Measurements from ENCODE around the gene RAD51. TPM values are rescaled to one million over a fixed set of nuclear protein-coding genes. Genes with fewer than 3 reads are reported as not detected.

RAD51 gene
- total RNA-seq: 1 to 10 TPM in 1 of 7 donors, under 1 TPM in 3, not detected in 3; 0.41 to 2.5 (median 0.52) TPM
- 1 to 10 TPM in 1 of 2 donors, under 1 TPM in 1; 0.85 to 1.8 TPM for polyA plus RNA-seq
- long read RNA-seq, donor 1, partial matches to known transcripts: 0 of 4 reads
- long read RNA-seq, donor 1, other reads (novel, unspliced or antisense): 1 of 4 reads
- long read RNA-seq, donor 2, transcript RAD51-201 (10 exons, 2,449 nt): major isoform, 20 of 37 reads
- long read RNA-seq, donor 2, partial matches to known transcripts: 0 of 37 reads
- long read RNA-seq, donor 2, other reads (novel, unspliced or antisense): 16 of 37 reads
- long read RNA-seq, donor 3, partial matches to known transcripts: 0 of 2 reads
- long read RNA-seq, donor 3, other reads (novel, unspliced or antisense): 0 of 2 reads

DNA sequence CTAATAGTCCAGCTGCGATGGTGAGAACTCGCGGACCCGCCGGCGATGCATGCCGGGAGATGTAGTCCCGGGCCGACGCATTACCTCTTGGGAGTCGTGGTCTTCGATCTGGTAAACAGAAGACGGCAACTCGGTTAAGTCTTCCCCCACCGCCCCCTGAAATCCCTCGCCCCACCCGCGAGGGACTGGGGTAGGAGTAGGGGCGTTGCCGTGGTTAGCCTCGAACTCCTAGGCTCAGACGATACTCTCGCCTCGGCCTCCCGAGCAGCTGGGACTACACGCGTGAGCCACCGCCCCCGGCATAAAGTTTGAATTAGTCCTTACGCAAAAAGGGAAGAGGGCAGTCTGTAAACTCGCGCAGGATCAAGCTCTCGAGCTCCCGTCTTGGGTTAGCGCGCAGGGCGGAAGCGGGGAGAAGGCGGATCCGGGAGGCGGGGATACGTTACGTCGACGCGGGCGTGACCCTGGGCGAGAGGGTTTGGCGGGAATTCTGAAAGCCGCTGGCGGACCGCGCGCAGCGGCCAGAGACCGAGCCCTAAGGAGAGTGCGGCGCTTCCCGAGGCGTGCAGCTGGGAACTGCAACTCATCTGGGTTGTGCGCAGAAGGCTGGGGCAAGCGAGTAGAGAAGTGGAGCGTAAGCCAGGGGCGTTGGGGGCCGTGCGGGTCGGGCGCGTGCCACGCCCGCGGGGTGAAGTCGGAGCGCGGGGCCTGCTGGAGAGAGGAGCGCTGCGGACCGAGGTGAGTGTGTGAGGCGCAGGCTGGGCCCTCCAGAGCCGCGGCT lies at the start of gene RAD51:
Gene RAD51 (plus strand): TSS at position 487 of the 781 bp plus-strand sequence. CDS start 3,585 bp downstream, outside the sequence.
- Histone ChIP-seq H3K27ac (peak within 1 kb of the TSS; percentile 94 to 99), H3K4me1 (ENCODE audit: insufficient read depth) (peaks cover 8% of the 10 kb centered on the region), H3K27me3 (no peaks in the 10 kb centered on the region), H3K36me3 (no peaks in the 10 kb centered on the region), H3K9me3 (no peaks in the 10 kb centered on the region), H3K4me3 (peak within 1 kb of the TSS; percentile 90)
- intact Hi-C loops (cut with DNase I): loop anchor here in 1 of 4 donors (10.0 kb wide), 1 partner anchor 200 kb away; the partner anchor contains the start of gene VPS18
- TF ChIP-seq POLR2A (IDR thresholded peaks at IDR 0.05): peak; percentile 74
- TF ChIP-seq, protein P1, sequence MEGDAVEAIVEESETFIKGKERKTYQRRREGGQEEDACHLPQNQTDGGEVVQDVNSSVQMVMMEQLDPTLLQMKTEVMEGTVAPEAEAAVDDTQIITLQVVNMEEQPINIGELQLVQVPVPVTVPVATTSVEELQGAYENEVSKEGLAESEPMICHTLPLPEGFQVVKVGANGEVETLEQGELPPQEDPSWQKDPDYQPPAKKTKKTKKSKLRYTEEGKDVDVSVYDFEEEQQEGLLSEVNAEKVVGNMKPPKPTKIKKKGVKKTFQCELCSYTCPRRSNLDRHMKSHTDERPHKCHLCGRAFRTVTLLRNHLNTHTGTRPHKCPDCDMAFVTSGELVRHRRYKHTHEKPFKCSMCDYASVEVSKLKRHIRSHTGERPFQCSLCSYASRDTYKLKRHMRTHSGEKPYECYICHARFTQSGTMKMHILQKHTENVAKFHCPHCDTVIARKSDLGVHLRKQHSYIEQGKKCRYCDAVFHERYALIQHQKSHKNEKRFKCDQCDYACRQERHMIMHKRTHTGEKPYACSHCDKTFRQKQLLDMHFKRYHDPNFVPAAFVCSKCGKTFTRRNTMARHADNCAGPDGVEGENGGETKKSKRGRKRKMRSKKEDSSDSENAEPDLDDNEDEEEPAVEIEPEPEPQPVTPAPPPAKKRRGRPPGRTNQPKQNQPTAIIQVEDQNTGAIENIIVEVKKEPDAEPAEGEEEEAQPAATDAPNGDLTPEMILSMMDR (IDR thresholded peaks at IDR 0.05): no peak
- no peak for TF ChIP-seq EP300 (IDR thresholded peaks at IDR 0.05)
- 0% methylated on average over 69 to 81 of the region's 81 CpGs for WGBS, 3 donors
- DNase-seq: peak; percentile 91 to 95 (median 92)

DNA sequence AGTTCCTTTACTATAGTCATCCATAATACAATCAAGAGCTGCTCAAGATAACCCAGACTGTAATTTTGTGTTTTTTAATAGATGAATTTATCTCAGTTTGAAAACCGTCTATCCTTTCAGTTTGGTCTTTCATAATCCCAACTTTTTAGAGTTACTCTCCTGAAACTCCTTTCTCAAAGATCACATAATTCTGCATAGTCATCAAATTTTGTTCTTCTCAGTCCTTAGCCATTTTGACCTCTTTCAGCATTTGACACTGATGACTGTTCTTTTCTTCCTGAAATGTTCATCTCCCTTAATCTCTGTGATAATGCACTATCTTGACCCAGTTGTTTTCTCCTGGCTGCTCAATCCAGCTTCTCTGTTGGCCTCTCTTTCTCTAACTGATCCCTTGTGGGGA lies 47.5 kb upstream of the RAD51 start:
- intact Hi-C loops (cut with DNase I): no loop called here
- Histone ChIP-seq H3K27ac (no peak overlapping the region), H3K4me3 (no peak overlapping the region), H3K27me3 (no peaks in the 10 kb centered on the region), H3K9me3 (no peaks in the 10 kb centered on the region), H3K36me3 (no peaks in the 10 kb centered on the region), H3K4me1 (ENCODE audit: insufficient read depth) (no peaks in the 10 kb centered on the region)
- 92 to 96% (median 93%) methylated on average over 1 of the region's 1 CpG for WGBS, 3 donors
- TF ChIP-seq, protein P1 (IDR thresholded peaks at IDR 0.05): no peak
- DNase-seq: no peak

DNA sequence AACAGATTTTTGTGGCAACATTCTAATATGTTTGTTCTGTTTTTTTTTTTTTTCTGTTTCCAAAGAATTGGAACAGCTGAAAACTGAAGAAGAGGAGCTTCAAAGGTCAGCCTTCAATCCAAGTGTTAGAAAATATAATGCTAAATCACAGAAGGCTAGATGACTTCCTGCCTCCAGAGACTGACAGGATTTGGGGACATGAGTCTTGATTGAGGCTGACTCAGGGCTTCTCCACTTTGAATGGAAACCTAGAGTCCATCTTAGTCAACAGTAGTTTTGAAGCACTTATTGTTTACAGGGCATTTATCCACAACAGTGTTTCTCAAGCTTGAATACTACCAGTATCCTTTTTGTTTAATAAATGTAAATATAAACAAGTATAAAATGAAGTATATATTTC lies 44.5 kb upstream of the RAD51 start:
- intact Hi-C loops (cut with DNase I): no loop called here
- TF ChIP-seq EP300 (IDR thresholded peaks at IDR 0.05) (no peak), POLR2A (IDR thresholded peaks at IDR 0.05) (no peak)
- TF ChIP-seq, protein P1 (IDR thresholded peaks at IDR 0.05): no peak
- no peaks in the 10 kb centered on the region for H3K27me3 ChIP-seq
- no peak overlapping the region for H3K4me3 ChIP-seq
- H3K27ac ChIP-seq: no peak overlapping the region
- H3K9me3 ChIP-seq: no peaks in the 10 kb centered on the region
- no peaks in the 10 kb centered on the region for H3K4me1 ChIP-seq (ENCODE audit: insufficient read depth)
- no peak for DNase-seq
- no peaks in the 10 kb centered on the region for H3K36me3 ChIP-seq

DNA sequence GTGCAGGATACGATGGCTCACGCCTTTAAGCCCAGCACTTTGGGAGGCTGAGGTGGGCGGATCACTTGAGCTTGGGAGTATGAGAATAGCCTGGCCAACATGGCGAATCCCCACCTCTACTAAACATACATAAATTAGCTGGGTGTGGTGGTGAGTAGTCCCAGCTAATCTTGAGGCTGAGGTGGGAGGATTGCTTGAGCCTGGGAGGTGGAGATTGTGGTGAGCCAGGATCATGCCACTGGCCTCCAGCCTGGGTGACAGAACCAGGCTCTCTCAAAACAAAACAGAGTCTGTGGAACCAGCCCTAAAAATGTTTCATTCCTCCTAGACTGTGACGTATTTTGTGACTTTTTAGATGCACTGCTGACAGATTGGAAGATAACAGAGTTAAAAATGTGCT lies 34.3 kb upstream of the RAD51 start:
- Histone ChIP-seq H3K27me3 (no peaks in the 10 kb centered on the region), H3K9me3 (no peaks in the 10 kb centered on the region), H3K4me3 (no peak overlapping the region), H3K27ac (no peak overlapping the region), H3K36me3 (no peaks in the 10 kb centered on the region), H3K4me1 (ENCODE audit: insufficient read depth) (no peaks in the 10 kb centered on the region)
- intact Hi-C loops (cut with DNase I): no loop called here
- TF ChIP-seq EP300 (IDR thresholded peaks at IDR 0.05) (no peak), POLR2A (IDR thresholded peaks at IDR 0.05) (no peak)
- TF ChIP-seq, protein P1 (IDR thresholded peaks at IDR 0.05): no peak
- DNase-seq: no peak
- WGBS, 3 donors: 82 to 96% (median 94%) methylated on average over 5 of the region's 5 CpGs

Data from ovary (tissue), 10 donors.